Measurements from ENCODE around the gene ACAP3.
"Not testable (repeated sequence)": the region's sequence is repeated elsewhere in the genome, so short reads cannot be mapped to it uniquely, and the experiment has no call there.

Gene ACAP3

DNA sequence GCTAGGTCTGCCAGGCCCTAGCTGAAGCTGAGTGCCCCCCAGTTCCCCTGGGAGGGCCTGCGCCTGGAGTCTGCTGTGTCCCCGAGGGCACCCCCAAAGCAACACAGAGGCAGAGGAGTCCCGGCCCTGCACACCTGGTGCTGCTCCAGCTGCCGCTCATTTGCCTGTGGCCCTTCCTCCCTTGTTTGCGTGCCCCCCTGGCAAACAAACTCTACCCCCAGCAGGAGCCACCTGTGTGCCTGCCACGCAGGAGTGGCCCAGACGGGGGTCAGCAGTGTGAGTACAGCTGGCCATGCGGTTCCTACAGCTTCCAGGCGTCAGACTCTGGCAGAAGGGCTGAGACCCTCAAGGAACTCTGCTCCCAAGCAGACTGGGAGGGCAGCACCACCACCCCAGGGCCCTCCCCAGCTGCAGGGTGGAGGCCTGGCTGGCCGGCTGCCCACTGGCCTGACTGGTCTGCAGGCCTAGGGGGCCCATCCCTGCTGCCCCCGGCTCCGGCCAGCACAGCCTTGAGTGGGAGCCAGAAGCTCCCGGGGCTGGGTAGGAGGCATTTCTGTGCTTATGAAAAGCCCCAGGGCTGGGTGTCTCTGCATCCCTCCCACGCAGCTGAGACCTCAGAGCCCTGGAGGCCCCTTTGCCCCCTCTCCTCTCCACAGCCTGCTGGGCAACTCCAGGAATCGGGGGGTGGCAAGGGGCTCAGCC lies 22.8 kb upstream of the ACAP3 start:
- no peak for FAIRE-seq

DNA sequence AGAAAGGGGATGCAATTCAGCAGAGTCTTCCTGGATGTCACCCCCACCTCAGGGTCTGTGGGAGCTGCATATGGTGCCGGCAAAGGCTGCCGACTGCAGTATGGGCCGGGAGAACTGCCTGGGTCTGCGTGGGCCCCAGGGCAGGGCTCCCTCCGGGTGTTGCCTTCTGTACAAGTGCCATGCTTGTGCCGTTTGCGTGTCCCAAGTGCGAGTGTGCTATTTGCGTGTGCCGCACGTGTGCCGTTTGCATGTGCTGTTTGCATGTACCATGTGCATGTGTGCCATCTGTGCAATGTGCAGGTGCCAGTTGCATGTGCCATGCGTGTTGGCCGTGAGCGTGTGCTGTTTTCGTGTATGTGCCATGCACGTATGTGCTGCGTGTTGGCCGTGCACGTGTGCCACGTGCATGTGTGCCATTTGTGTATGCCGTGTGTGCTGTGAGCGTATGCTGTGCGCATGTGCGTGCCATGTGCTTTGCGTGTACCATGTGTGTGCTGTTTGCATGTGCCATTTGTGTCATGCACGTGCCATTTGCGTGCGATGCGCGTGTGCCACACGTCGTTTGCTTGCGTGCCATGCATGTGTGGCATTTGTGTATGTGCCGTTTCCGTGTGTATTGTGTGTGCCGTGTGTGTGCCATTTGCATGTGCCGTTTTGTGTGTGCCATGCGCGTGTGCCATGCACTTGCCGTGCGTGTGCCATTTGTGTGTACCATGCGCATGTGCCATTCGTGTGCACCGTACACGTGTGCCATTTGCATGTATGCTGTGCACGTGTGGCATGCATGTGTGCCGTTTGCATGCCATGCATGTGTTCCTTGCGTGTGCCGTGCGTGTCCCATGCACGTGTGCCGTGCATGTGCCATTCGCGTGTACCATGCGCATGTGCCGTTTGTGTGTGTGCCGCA lies 21.8 kb upstream of the ACAP3 start:
- no peak for FAIRE-seq

- no peak for FAIRE-seq
These were observed 20.5 kb upstream of the ACAP3 start for GRCh38 chr1:1328254-1328653.

- no peak for FAIRE-seq
These were observed 19.6 kb upstream of the ACAP3 start for GRCh38 chr1:1327291-1327690.

DNA sequence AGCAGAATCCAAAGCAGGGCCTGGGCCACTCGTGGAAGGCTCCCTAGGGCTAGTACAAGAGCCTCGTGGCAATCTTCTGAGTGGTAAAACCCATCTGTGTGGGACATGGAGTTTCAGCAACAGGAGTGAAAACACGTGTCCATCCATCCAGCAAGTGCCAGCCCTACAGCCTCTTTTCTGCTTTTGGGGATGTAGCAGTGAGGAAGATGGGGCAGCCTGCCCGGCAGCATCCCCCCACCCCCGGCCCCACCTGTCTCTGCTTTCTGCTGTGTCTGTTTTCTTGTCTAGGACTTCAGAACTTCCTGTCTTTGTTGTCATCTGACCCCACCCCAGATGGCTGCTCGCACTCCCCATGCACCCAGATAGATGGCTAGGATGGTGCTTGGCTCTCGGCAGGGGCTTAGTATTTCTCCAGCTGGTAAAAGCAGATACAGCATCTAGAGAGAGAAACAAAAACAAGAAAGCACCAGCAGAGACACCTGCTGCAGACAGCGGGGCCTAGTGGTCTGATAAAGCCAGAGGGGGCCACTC lies 18.4 kb upstream of the ACAP3 start:
- no peak for FAIRE-seq

- no peak for FAIRE-seq
These were observed 17.8 kb upstream of the ACAP3 start for GRCh38 chr1:1325288-1326074.

GRCh38 chr1:1324524-1325287 lies 17.0 kb upstream of the ACAP3 start, which contains the start of the genes CPTP and INTS11:
Gene CPTP, plus strand, starts transcription at chr1:1324802. Its CDS starts 2,109 bp downstream, at chr1:1326911.
Gene INTS11, minus strand, starts transcription at chr1:1324660. Its CDS starts 52 bp downstream, at chr1:1324608.
- FAIRE-seq: no peak

DNA sequence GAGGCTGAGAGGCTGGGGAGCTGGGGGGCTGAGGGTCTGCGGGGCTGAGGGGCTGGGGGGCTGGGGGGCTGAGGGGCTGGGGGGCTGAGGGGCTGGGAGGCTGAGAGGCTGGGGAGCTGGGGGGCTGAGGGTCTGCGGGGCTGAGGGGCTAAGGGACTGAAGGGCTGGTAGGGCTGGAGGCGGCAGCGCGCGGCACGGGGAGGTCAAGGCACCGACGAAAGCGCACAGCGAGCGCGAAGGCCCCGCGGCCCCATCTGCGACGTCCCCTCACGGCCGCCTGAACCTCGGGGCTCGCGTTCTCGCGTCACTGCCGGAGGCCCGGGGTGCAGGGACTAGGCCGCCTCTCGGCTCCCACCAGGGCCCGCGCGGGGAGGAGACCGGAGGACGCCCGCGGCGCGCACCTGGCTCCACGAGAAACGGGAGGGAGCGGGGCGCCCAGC lies 16.4 kb upstream of the ACAP3 start:
- FAIRE-seq: no peak

DNA sequence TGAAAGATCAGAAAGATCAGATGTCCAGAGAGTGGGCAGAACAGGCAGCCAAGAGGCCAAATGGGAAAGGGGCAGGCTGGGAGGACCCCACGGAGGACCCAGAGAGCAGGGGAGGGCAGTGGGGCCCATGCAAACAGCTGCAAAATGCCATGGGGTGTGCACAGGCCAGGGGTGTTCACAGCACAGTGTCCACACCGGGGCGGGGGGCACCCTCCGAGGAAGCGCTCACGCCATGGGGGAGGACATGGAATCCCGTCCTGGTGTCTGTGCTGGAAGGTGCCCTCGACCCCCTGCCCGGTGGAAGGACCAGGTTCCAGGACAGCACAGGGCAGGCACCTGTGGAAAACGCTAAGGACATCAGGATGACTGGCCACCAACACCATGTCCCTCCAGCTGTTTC lies 15.2 kb upstream of the ACAP3 start:
- FAIRE-seq: no peak

DNA sequence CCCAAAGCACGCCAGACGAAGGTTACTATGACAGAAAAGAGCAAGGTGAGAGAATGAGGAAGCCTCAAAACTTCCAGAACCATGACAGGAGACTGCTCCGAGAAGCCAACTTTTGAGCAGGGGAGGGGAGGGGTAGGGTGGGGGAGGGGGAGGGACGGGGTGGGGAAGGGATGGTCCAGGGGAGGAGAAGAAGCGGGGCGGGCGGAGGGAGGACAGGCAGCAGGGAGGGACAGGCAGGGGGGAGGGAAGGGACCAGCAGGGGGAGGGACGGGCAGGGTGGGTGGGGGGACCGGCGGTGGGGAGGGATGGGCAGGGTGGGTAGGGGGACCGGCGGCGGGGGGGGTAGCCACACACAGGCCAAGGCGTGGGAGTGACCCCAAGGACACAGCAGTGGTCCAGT lies 14.7 kb upstream of the ACAP3 start:
- FAIRE-seq: no peak

GRCh38 chr1:1321477-1321876 lies 13.7 kb upstream of the ACAP3 start:
- no peak for FAIRE-seq

- no peak for FAIRE-seq
These were observed 13.1 kb upstream of the ACAP3 start for GRCh38 chr1:1320666-1321448.

DNA sequence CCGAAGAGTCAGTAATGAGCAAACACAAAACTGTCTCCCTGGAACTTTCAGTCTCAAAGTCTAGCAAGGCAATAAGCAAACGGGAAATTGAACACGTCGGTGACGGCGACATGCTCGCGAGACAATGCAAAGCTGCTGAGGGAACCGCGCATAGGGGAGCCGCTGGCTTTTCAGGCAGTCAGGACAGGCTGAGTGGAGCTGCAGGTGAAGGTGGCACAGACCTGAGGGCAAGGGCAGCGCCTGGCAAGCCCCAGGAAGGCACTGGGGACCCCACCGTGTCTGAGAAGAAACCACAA lies 11.9 kb upstream of the ACAP3 start:
- FAIRE-seq: no peak

DNA sequence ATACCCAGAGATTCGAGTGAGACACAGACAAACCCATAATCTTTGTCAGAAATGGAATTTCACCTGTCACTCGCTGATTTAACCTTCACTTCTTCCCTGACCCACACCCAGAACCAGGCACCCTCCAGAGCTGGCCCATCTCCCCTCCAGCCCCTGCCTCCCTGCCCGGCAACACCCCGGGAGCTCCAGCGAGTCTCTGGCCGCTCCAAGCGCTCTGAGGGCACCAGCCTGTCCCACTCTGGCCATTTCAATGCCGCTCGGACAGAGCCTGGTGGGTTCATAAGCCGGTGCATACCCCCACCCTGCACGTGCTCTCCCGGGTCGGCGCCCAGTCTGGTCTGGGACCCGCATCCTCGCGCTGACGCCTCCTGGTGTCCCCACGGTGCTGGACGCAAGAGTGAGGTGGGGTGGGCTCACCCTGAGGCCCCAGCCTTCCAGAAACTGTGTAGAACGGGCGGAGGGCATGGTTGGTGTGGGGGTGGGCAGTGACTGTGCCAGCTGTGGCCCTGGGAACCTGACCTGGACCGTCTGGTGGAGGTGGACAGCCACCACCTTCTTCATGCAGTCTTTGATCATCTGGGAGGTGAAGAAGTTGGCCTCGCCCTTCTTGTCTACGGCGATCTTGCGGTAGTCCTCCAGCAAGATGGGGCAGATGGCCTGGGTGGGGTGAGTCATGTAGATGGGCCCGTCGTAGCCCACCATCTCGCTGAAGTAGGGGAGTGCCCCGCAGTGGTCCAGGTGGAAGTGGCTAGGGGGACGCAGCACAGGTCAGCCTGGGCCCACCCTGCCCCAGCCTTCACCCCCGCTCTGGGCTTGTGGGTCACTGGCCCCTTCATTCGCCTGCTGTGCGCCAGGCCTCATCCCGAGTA lies 11.3 kb upstream of the ACAP3 start:
- no peak for FAIRE-seq

- FAIRE-seq: no peak
These were observed 10.5 kb upstream of the ACAP3 start for GRCh38 chr1:1318131-1318652.

- FAIRE-seq: no peak
These were observed 9.7 kb upstream of the ACAP3 start for GRCh38 chr1:1317420-1317819.

GRCh38 chr1:1316199-1316598 lies 8.5 kb upstream of the ACAP3 start:
- not testable (repeated sequence) for FAIRE-seq

DNA sequence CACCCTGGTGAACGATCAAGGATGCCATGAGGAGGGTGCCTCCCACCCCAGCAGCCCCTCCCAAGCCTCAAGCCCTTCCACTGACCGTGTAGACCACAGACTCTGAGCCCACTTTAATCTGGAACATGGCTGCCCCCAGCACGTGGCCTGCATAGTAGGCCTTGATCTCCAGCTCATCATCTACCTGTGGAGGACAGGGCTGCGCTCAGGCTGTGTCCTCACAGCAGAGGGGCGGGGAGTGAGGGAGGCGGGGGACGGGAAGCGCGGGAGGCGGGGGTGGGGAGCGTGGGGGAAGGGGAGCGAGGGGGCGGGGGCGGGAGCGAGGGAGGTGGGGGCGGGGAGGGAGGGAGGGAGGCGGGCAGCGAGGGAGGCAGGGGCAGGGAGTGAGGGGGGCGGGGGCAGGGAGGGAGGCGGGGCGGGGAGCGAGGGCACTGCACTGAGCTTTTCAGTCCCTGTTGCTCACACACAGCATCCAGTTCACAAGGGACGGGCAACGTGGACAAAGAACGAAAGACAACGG lies 7.8 kb upstream of the ACAP3 start:
- no peak for FAIRE-seq

GRCh38 chr1:1314678-1315335 lies 7.1 kb upstream of the ACAP3 start:
- FAIRE-seq: no peak
